SU-DHL-6 (cell line): ENCODE measurements around the gene CRTAC1.

ENCODE experiments used
- EZH2phosphoT487 ChIP-seq: fragments of 200-600 bp; sonication (generic), shearing (Covaris generic); conservative IDR thresholded peaks from 2 replicates; pipeline ENCODE4 v1.6.1; 2018; ENCODE audit warnings: mild to moderate bottlenecking, antibody characterized with exemption, low read length, moderate library complexity, mixed read lengths
- TF ChIP-seq, protein P1 (sequence below): fragments of 200-600 bp; sonication (generic); IDR thresholded peaks from one replicate; pipeline ENCODE4 v1.5.1; 2017; ENCODE audit warnings: antibody characterized with exemption, mild to moderate bottlenecking, low read length, moderate library complexity; ENCODE audit not compliant: insufficient read depth, poor library complexity, severe bottlenecking

DNA sequence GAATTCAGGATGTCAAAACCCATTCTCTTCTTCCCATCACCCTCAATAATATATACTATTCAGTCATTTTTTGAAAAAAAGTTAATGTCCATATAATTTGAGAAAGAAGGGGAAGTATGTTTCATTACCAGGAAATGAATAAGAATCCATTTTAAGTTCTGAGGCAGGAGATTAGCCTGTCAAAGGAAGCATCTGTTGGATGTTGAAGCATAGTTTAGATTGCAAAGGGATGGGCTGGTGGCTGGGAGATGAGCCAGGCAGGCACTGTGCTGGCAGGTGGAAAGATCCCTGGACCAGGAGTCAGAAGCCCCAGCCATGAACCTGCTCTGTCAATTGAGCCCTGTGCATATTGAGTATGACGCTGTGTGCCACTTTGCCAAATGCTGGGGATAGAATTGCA, 48.4 kb upstream of the CRTAC1 start:
- TF ChIP-seq, protein P1, sequence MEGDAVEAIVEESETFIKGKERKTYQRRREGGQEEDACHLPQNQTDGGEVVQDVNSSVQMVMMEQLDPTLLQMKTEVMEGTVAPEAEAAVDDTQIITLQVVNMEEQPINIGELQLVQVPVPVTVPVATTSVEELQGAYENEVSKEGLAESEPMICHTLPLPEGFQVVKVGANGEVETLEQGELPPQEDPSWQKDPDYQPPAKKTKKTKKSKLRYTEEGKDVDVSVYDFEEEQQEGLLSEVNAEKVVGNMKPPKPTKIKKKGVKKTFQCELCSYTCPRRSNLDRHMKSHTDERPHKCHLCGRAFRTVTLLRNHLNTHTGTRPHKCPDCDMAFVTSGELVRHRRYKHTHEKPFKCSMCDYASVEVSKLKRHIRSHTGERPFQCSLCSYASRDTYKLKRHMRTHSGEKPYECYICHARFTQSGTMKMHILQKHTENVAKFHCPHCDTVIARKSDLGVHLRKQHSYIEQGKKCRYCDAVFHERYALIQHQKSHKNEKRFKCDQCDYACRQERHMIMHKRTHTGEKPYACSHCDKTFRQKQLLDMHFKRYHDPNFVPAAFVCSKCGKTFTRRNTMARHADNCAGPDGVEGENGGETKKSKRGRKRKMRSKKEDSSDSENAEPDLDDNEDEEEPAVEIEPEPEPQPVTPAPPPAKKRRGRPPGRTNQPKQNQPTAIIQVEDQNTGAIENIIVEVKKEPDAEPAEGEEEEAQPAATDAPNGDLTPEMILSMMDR = no peak
- TF ChIP-seq EZH2phosphoT487 = no peak
